GM19238 (cell line): ENCODE results near the gene TRERF1.

ENCODE experiments used
- DNase-seq: peaks from one replicate; pipeline ENCODE4 v3.0.0; 2011; ENCODE audit warnings: low spot score; ENCODE audit not compliant: insufficient read length

The TRERF1 gene

DNA sequence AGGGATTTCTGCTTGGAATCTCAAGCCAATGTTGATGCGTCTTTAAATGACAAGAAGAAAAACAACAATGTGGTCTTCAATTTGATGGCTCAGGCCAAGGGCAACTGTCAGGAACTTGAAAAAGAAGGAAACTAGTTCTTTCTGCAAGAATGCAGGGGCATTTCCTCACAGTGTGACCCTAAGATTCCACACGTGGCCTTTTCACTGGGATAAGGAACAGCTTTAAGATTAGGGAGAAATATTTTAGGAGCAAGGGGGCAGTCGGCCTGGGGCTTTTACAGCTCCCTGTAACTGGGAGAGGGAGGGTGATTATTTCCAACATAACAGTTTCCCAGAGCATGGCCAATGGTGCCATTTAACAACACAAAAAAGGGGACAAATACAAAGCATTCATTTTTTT lies 194.7 kb downstream of the TRERF1 start:
- DNase-seq: no peak

DNA sequence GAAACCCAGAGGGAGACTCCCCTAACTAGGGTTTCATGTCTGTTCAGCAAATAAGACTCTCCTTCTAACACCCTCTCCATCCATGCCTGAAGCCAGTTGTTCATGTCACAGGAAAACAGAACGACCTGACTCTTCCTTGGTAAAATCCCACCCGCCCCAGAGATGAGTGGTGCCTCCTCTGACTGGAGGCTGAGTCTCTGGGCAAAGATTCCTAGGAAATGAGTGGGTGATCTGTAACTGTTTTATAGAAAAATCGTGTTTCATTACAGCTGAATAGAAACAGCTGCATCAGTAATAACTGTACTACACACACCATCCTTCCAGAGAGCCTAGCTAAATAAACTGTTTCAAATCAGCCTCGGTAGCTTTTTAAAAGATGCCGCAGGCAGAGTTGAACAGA lies 196.7 kb downstream of the TRERF1 start:
- DNase-seq: no peak

DNA sequence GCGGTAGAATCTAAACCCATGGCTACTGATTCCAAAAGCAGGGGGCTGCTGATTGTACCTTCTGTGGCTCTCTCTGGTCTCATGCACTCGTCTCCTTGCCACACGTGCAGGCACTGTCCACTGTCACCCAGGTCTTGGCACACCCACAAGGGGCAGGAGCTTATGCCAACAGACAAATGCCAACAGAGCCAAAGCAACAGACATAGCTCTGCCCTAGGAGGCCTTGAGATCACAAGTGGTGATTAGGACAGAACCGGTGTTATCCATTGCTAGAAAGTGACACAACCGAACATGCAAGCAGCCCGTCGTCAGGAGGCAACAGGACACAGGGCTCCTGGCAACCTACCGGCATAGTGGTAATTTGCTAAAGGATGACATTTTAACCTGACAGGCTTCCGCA lies 197.2 kb downstream of the TRERF1 start:
- no peak for DNase-seq

DNA sequence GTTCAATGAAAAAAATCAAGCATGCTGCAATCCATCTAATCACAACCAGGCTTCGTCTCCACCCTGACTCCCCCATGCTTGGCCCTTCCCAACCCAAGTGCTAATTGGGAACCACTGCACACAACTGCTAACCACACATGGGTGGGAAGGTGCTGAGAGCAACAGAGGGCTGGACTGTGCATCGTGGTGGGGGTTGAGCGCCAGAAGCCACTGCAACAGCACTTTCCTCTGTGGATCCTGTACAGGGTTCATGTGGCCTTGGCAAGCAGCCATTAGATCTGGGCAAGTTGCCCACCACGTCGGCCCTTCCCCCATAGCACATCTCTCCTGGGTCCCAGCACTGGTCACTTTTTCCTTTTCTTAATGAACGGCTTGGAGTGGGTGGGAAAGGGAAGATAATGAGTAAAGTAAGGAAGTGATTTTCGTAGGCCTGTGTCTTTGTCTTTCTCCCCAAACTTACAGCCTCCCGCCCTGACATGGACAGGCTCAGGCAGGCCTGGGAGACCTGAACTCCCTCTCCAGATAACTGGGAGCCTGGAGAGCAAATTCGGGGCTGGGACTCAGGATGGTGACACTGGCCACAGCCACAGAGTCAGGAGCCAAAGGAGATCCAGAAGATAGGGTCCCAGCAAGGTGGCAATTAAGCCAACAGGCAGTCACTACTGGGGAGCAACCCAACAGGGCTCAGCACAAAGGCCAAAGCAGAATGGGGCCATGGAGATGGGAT lies 199.7 kb downstream of the TRERF1 start:
- DNase-seq: no peak

DNA sequence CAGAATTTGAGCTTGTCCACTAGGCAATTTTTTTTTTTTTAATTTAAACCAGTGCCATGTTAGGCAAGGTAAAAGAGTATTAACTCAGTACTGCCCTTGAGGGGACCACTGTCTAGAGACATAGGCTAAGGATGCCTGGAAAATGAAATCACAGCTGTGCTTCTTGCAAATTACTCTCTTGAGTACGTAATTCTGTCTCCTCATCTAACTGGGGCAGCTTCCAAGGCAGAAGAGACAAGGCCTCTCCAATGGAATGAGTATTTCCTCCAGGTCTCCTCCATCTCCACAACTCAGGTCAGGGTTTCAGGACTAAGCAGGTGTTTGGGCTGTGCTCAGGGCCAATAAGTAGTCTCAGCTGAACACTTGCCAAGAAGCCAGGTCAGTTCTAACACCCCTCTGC lies 200.2 kb downstream of the TRERF1 start:
- no peak for DNase-seq

DNA sequence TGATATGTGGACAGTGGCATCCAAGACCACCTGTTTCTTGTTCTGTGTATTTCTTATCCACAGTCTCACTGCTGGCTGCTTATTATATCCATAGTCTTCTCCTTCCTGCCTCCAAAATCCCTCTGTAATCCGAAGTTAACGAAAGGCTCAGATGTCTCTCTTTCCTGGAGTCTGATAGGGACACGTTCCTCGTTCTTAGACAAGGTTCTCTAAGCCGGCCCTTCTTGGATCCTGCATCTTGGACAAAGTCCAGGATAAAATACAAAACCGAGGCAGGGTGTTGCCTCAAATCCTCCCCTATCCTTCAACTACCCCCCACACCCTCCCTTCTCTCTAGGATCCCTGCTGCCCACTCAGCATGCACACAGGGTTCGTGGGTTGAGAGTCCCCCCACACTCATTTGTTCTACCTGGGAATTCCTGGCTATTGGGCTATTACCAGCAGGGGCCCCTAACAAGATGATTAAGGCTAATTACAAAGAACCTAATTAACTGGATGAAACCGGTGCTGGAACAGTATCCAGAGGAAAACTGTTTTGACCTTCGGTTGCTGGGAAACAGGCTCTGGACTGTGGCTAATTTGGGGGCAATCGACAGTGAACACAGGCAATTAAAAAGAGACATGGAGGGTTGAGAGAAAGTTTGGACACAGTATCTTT lies 201.3 kb downstream of the TRERF1 start:
- DNase-seq: no peak

DNA sequence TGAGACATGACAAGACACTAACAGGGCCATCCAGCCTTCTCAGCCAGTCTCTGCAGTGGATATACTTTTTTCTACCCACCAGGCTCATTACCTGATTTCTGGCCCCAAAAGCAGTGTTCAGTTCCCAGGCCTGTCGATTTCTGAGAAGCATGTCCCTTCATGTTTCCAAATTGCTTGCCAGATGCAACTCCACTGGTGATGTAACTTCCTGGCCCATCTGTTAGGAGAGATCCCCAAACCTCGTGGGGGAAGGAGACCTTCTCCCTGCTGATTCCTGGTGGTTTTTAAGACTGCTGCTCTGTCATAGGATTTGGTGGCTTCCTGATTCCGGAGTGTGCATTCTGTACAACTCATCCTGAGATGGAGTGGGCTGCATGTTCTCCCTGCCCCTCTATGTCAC lies 202.4 kb downstream of the TRERF1 start:
- no peak for DNase-seq

DNA sequence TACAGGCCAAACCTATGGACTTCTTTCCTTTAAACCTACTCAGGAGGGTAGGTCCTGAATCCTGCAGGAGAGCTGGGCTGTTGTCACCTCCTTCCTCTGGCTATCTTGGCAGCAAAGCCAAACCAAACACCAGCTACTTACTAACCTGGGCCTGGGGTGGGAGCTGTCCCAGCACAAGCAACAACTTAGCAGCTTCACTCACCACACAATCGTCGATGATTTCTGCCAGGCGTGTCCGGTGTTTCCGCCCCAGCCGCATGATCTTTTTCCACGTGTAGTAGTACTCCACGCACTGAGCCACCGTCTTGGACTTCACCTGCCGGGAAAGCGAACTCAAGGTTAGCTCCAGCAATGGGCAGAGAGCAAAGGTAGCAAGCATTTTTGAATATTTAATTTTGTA lies 208.7 kb downstream of the TRERF1 start:
- no peak for DNase-seq

DNA sequence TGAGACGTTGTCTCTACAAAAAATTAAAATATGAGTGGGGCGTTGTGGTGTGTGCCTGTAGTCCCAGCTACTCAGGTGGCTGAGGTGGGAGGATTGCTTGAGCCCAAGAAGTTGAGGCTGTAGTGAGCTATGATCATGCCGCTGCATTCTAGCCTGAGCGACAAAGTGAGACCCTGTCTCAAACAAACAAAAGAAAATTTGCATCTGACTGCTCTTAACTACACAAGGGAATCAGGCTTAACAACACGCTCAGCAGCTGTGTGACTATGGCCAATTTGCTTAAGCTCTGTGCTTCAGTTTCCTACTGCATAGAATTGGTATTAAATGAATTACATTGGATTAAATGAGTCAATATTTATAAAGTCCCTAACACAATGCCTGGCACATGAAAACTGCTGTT lies 209.8 kb downstream of the TRERF1 start:
- no peak for DNase-seq

DNA sequence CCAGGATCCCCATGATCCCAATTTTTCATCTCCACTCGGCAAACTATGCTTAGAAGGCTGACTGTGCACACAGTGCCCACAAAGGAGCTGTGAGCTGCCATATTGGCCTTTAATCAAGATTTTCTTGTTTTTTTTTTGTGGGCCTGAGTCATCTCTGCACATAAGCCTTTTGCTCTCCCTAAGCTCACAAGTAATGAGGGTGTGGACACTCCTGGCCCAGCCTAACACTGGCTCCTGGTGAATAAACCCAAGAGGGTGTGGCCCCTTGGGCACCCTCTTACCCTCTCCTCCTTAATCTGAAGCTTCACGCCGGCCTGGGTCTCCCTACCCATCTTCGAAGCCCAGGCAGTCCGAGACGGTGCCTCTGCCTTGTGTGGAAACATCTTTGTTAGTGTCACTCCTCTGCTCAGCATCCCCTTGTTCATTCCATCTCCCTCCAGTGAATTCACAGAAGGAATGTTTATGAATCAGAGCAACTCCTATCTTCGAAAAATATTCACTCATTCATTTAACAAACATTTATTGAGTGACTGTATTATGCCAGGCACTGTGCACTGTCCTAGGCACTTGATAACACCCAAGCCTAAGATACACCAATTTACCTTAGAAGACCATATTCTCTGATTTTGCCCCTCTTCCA lies 211.9 kb downstream of the TRERF1 start:
- DNase-seq: no peak

DNA sequence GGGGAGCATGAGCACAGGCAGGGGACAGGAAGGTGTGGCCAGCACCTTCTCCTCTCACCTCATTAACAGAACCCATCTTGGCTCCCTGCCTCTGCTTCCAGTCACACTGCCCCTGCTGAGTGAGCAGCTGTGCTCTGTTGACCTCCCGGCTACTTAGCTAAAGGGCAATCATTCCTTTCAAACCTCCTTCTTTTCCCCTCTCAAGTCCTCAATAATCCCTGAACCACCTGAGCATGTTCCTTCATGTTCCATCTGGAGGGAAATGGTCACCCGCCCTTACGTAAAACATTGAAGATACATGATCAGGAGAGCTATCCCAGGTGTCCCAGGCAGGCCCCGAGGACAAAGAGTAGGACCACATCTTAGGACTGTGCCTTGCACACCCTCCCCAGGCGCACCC lies 212.4 kb downstream of the TRERF1 start:
- no peak for DNase-seq

DNA sequence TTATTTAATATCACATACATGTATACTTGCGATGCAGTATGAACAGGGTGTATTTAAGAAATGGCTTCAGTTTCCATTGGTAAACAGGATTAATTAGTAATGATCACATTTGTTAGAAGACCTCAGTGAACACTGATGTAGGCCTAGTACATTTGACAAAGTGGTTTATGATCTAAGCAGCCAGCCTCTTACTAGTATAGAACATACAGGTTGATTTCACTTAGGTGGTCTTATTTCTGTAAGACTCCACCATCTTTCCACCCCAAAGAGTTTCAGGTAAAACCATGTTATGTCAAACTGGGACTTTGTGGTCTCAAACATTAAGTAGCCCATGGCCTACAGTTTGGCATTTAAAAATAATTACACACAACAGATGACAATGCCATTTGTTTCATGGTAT lies 213.9 kb downstream of the TRERF1 start:
- no peak for DNase-seq

DNA sequence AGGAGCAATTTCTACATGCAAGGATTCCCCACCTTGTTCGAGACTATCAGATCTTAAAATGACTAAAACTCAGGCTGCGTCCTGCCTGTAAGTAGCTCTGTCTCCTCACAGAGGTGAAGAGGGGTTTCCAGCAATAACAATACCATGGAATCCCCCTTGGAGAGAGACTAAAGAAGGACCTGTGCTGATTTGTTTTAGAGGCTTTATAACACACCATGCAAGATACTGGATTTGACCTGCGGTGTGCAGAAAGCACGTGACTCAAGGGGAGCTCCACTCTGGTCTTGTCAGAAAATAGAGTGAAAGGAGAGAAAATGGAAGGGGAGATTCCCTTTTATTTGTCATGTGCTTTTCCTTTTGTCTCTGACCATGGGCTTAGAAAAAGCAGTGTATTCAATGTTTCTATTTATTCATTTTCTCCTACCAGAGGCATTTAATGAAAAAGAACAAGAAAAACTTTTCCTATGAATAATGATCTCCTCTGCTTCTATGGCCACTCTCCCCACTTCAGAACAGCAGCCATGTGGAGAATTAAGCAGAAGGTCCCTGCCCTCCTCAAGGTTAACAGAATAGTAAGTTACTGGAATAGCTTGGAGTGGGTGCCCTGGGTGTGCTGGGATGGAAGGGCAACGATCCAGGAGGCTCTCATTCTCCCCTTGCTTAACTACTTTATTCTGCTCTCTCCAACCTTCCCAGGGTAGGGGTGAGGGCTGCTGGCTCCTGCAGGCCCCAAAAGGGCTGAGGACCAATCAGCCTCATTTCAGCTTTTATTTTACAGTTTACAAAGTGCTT lies 214.8 kb downstream of the TRERF1 start:
- no peak for DNase-seq

DNA sequence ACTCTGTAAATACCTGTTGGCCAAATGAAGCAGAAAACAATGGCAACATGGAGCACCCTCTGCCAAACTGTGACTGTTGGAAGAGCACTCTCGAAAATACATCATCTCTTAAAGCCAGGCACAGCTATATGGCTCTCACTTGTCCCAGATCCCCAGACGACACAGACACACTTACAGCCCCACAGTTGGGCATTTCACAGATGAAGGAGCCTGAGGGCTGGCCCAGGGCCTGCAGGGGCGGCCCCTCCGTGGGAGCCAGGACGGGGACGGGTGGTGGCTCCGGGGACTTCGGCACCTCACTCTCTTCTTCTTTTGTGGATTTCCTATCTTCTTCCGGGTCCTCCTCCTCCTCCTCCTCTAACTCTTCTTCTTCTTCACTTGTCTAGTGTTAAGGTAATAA lies 215.7 kb downstream of the TRERF1 start:
- no peak for DNase-seq

DNA sequence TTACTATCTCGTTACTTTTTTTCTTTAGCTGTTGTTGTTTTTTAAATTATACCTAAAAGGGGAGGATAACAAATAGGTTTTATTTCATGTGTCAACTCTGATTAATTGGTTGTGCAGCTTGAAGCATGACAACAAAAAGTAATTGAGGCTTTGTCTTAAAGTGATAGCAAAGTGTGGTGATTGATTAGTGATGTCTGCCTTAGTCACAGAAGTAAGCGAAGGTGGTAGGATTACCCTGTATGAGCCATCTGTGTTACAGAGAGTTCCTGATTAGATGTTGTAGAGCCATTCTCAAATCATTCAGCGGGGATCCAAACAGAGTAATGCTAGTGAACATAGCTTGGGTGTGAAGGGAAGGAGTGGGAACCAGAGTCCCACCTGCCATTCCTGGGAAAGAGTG lies 219.7 kb downstream of the TRERF1 start:
- no peak for DNase-seq

DNA sequence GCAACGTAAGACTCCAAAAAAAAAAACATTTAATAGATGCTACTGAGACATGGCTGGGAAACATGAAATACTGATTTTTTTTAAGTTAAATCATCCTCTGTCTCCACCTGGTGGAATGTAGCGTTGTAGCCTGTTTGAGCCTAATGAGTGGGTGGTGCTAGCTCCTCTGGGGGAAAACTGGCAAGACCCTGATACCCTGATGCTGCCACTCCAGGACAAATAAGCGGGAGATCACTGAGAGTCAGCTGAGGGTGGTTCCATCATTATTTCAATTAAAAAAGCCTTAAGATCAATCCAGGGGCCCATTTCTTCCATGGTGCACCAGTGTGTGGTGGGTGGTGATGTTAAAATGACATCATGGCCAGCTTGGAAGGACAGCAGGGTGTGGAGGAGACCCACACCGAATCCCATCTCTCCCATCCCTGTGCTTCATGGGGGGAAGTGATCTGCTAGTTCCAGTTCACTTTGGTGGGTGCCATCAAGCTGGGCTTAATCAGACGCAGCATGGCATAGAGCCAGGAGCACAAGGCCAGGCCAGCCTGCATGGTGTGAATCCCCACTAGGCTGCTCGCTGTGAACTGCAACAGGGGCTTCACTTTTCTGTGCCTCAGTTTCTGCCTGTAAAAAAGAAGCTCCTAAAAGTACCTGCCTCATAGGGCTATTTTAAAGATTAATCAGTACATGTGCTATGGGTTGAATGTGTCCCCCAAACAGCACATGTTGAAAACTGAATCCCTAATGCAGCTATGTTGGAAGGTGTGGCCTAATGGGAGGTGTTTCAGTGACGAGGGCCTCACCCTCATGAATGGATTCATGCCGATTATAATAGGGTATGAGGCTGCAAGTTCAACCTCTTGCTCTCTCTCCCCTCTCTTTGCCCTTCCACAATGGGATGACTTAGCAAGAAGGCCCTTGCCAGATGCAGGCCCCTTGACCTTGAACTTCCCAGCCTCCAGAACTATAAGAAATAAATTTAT lies 221.1 kb downstream of the TRERF1 start:
- no peak for DNase-seq

DNA sequence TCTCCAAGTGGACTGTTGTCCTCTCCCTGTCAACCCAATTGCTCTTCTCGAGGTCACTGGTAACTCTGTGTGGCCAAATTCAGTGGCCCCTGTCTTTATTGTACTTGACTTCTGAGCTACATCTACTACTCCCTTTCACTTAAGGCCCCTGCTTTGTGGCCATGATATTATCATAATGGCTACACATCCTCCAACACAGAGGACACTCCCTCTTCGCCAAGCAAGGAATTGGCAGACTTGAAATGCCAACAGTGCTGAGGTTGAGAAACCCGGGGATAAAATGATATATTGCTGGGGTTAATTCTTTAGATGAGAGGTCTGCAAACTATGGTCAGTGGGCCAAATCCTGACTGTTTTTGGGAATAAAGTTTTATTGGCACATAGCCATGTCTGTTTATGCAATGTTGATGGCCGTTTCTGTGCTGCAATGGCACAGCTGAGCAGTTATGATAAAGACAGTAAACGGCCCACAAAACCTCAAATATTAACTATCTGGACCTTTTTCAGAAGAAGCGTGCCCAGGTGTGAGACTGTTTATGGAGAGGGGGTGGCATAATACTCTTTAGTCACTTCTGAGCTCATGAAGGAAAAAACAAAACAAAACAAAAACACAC lies 222.1 kb downstream of the TRERF1 start:
- no peak for DNase-seq

DNA sequence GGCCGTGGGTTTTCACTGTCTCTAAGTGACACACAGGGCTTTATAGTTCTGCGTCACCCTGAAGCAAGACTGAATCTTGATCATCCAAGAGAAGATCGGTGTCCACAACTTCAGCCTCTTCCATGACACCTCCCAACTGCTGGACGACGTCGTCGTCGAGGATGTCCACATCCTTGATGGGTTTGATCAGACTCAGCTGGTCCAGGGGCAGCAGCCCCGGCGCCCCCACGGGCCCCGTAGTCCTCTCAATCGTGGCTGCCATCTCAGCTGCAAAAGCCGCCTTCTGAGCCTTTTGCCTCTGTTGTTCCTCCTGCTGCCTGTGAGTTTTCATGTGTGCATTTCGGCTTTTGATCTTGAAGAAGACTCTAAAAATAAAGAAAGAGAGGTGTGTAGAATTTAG lies 223.4 kb downstream of the TRERF1 start:
- no peak for DNase-seq

DNA sequence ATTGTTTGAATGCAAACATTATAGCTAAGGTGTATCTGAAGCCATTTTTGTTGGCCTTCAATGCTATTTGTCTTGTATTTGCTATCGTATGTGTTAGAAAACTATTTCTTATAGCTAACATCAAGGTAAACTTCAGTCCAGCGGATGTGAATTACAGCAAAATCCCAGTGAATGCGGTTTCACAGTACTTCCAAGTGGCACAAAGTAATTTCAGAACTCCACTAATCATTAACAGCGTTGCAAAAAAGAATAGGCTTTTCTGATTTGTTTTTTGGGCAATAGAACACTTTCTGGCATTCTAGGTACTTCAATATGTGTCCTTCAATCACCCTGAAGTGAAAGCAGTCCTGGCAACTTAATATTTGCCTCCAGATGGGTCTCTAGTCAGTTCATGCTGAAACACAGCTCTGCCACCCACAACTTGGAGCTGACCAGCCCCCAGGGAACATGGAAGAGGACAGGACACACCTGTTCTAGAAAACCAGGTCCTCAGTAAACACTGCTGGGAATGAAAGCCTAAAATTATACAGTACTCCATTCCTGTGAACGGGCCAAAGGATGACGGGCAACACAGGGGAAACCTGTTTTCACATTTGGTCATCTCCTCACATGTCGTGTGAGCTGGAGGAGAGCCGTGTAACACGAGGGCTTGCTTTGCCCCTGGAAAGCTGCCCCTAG lies 224.4 kb downstream of the TRERF1 start:
- DNase-seq: no peak

DNA sequence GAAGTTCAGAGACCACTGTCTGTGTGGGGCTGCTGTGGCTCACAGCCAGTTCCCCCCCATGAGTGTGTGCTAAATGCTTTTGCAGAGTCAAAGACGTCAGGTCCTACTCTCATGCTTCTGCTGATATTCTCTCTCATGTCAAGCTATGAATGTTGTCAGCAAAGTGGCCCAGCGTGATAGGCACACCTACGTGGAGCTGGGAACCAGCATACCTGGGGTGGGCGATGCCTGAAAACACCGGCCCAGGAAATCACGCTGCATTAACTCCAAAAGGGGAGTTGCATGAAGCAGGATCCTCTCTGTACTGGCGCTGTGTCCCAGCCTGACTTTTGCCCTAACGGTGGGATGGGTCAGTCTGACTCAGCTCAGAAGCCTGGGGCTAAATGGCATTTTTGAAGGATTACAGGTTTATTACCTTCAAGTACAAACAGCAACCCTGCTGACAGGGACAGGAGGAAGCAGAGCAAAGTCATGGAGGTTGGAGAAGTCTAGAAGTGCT lies 225.0 kb downstream of the TRERF1 start:
- no peak for DNase-seq
